ENCODE data around the gene AHCTF1. TPM values are rescaled to one million over a fixed set of nuclear protein-coding genes. Genes with fewer than 3 reads are reported as not detected.
A peak's percentile ranks its signal among the peaks of the same experiment; 100 is the strongest.

Gene AHCTF1
- total and polyA plus RNA-seq, 9 of the 15 experiments (the other 6 are each of a cell fraction or from before 2014, with no cell fraction given): 9.4 to 102 (median 47.6) TPM

DNA sequence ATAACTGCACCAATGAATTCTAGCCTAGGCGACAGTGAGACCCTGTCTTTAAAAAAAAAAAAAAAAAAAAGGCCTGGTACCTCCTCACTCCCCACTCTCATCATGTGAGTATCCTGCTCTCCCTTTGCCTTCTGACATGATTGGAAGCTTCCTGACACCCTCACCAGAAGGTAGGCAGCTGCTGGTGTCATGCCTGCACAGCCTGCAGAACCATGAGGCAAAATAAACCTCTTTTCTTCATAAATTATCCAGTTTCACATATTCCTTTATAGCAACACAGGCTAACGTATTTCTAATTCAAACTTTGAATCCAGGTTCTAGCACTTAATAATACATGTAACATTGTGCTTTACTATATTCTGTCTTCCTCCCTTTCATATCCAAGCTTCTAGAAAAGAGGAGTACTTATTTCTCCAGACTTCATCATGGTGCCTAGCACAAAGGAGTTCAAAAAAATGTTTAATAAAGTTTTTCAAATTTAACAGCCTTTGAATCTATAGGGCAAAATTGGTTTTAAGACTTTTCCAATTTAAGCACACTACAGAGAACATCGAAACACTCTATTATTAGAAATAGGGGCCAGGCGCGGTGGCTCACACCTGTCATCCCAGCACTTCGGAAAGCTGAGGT, 5.6 kb downstream of the AHCTF1 start:
- peak overlapping the region in 1 of 2 experiments; percentile 39; a peak in 1 of 4 replicates for H3K9ac ChIP-seq (ENCODE audit: insufficient read depth in 1 of 2, low read depth in 2 of 2, low read length in 2 of 2)
- no peaks in the 10 kb centered on the region for H3K27me3 ChIP-seq (ENCODE audit: control insufficient read depth in 2 of 2, insufficient read depth in 2 of 2, low read length in 2 of 2)
- H3K4me3 ChIP-seq: no peak overlapping the region
- no peak overlapping the region for H2AFZ ChIP-seq (ENCODE audit: low read depth, low read length)
- H3K4me2 ChIP-seq (ENCODE audit: insufficient read depth, low read length): no peak overlapping the region
- intact Hi-C loops (cut with micrococcal nuclease): no loop called here
- ATAC-seq (peak; percentile 9; the same call in 2 of the 3 replicates), DNase-seq (ENCODE audit: extremely low read depth in 1 of 4, low spot score in 3 of 4) (no peak), FAIRE-seq (no peak)
- peaks cover 25% of the 10 kb centered on the region for H4K20me1 ChIP-seq (replicated peaks; ENCODE audit: control insufficient read depth, insufficient read depth, low read length)
- H3K9me3 ChIP-seq (replicated peaks; ENCODE audit: control insufficient read depth, insufficient read depth, low read depth, low read length): 0 out of 2 replicates have a peak, but pooled peaks cover 2% of the 10 kb centered on the region
- H3K79me2 ChIP-seq (ENCODE audit: control insufficient read depth, insufficient read depth, low read length): peaks cover 98% of the 10 kb centered on the region
- POLR2A ChIA-PET: interaction anchor here (0.7 to 1.2 kb wide), 4 partner anchors 9 to 163 kb away, joined by 3 to 4 read pairs (median 3); no protein-coding TSS in a partner anchor
- in situ Hi-C loops (cut with MboI): no loop called here
- 90% methylated on average over 6 of the region's 6 CpGs for WGBS (ENCODE audit: insufficient coverage, low coverage, missing lambda C conversion rate)
- TF ChIP-seq ZBTB40 (IDR thresholded peaks at IDR 0.05): peak; percentile 75
- no peak; the same call in 1 of the 2 replicates for TF ChIP-seq ZBTB40 (CRISPR knock-in tag; IDR thresholded peaks at IDR 0.05)
- TF ChIP-seq CBX1 (IDR thresholded peaks at IDR 0.05; ENCODE audit: low read depth): no peak
- TF ChIP-seq ZNF766 (CRISPR knock-in tag; conservative IDR thresholded peaks at IDR 0.05): peak; percentile 99
- TF ChIP-seq ZNF740 (CRISPR knock-in tag; IDR thresholded peaks at IDR 0.05): no peak
- no peak for TF ChIP-seq ZNF740 (tag; IDR thresholded peaks at IDR 0.05)
- no peak overlapping the region for H3K27ac ChIP-seq (ENCODE audit: extremely low read depth, low read depth, low read length)
- H3K9me1 ChIP-seq (ENCODE audit: control insufficient read depth, insufficient read depth, low read length): no peaks in the 10 kb centered on the region
- no TSS peak for BruUV-seq (replicated peaks)
- peaks cover 9 to 16% of the 10 kb centered on the region in 2 experiments; a peak in 4 of 5 replicates for H3K4me1 ChIP-seq (replicated peaks in 1 of 2; ENCODE audit: control insufficient read depth in 2 of 2, insufficient read depth in 2 of 2, low read length in 2 of 2)
- peaks cover 64% of the 10 kb centered on the region for H3K36me3 ChIP-seq (ENCODE audit: control insufficient read depth, insufficient read depth, low read length)
- CTCF ChIA-PET (ENCODE audit: low intra/inter-chr PET ratio): no interaction called here

All from K562 (cell line).